Kidney (tissue), 14 donors: Measurements from ENCODE around the gene NUB1. TPM values are rescaled to one million over a fixed set of nuclear protein-coding genes. Genes with fewer than 3 reads are reported as not detected.
A peak's percentile ranks its signal among the peaks of the same experiment; 100 is the strongest.
"Not testable (repeated sequence)": the region's sequence is repeated elsewhere in the genome, so short reads cannot be mapped to it uniquely, and the experiment has no call there.

Experiments
- DNase-seq, 5 donors: peaks; one replicate each; pipeline ENCODE4 v3.0.0-alpha.2; 2013 to 2020
- FAIRE-seq: peaks from 2 replicates; lab custom pipeline; 2012; peaks lifted over from hg19 to GRCh38; lab: Jason Lieb, UNC
- H3K27ac ChIP-seq, 2 donors: one replicate each; pipeline ENCODE4 v1.7.0; 2013; ENCODE audit warnings: low read depth in 2 of 2, low read length in 2 of 2, inconsistent platforms in 1 of 2
- H3K27me3 ChIP-seq: one replicate; pipeline ENCODE4 v1.7.1; 2013; ENCODE audit warnings: low read length, inconsistent platforms; ENCODE audit not compliant: control insufficient read depth, insufficient read depth
- H3K36me3 ChIP-seq, 3 donors: one replicate each; pipeline versions ENCODE4 v1.7.0 to v1.7.1; 2013; ENCODE audit warnings: low read length in 3 of 3, control low read depth in 1 of 3, inconsistent platforms in 1 of 3; ENCODE audit not compliant: insufficient read depth in 3 of 3, control insufficient read depth in 2 of 3
- H3K4me1 ChIP-seq, 3 donors: one replicate each; pipeline versions ENCODE4 v1.7.0 to v1.7.1; 2013; ENCODE audit warnings: low read length in 3 of 3, inconsistent platforms in 1 of 3, low read depth in 1 of 3; ENCODE audit not compliant: control insufficient read depth in 2 of 3, insufficient read depth in 2 of 3
- H3K4me3 ChIP-seq, 3 donors: one replicate each; pipeline versions ENCODE4 v1.7.0 to v1.8.1; 2013; ENCODE audit warnings: low read length in 3 of 3, control low read depth in 1 of 3, inconsistent platforms in 1 of 3
- H3K9ac ChIP-seq, 3 donors: one replicate each; pipeline versions ENCODE4 v1.7.0 to v1.7.1; 2013; ENCODE audit warnings: low read length in 3 of 3, control low read depth in 1 of 3, inconsistent platforms in 1 of 3
- H3K9me3 ChIP-seq, 3 donors: one replicate each; pipeline versions ENCODE4 v1.7.0 to v1.7.1; 2013; ENCODE audit warnings: low read length in 3 of 3, control low read depth in 1 of 3, inconsistent platforms in 1 of 3; ENCODE audit not compliant: control insufficient read depth in 2 of 3, insufficient read depth in 1 of 3
- CTCF ChIP-seq: IDR thresholded peaks from 3 replicates; pipeline ENCODE4 v1.5.1; 2012; ENCODE audit warnings: mild to moderate bottlenecking, moderate library complexity, borderline replicate concordance; ENCODE audit not compliant: insufficient read depth; ENCODE audit errors: extremely low read depth
- intact Hi-C: fragments of 100-400 bp; cut with DNase I; formaldehyde crosslinking; loops from one replicate; pipeline ENCODE4 v1.11.1; 2022
- polyA plus RNA-seq: library from polyadenylated mRNA; stranded (reverse); fragments of 350-450 nt; fragmentation: Illumina TruSeq; extraction: RNeasy Lipid Tissue Mini Kit (QIAGEN cat#74804); gene quantifications from one replicate; pipeline ENCODE4 v1.2.3, GENCODE V29; 2014; ENCODE audit warnings: low read depth, low replicate concordance; ENCODE audit not compliant: insufficient read depth
- total RNA-seq: library from RNA; stranded (reverse); fragmentation: NEBNext Ultra II Directional; extraction: Animal tissue kit (Norgen Biotek cat#: 25700); gene quantifications from one replicate; pipeline ENCODE4 v1.2.1, GENCODE V29; 2021
- donor health status: control.
- donor health status: control.
- donor health status: control.
- donor health status: control.
- donor health status: control.
- donor health status: DM: yes; HTN: yes; CAD: no.
- donor health status: Normal renal cell carcinoma (clear cell type).

The NUB1 gene
- total and polyA plus RNA-seq, 2 donors from 2014 or later, result 32.7 to 51.8 TPM

- H3K27ac ChIP-seq, result no peak overlapping the region
- intact Hi-C loops, result loop anchor here (10.0 kb wide), 1 partner anchor 57 kb away; the partner anchor contains the start of gene SMARCD3
- DNase-seq (no peak), FAIRE-seq (no peak)
- no peak for TF ChIP-seq CTCF
- H3K4me3 ChIP-seq, result no peak overlapping the region
- H3K4me1 ChIP-seq, result peaks cover 0 to 3% (median 0%) of the 10 kb centered on the region in 3 donors
- peaks cover 0 to 2% (median 0%) of the 10 kb centered on the region in 3 donors for H3K36me3 ChIP-seq
- no peaks in the 10 kb centered on the region for H3K27me3 ChIP-seq
- peaks cover 0 to 2% (median 0%) of the 10 kb centered on the region in 3 donors for H3K9me3 ChIP-seq
- no peak overlapping the region for H3K9ac ChIP-seq
Measured at GRCh38 chr7:151301471-151302462, 39.8 kb upstream of the NUB1 start.

GRCh38 chr7:151304251-151304650 is 37.4 kb upstream of the NUB1 start:
- H3K9ac ChIP-seq, H3K9me3 ChIP-seq, H3K4me3 ChIP-seq, H3K4me1 ChIP-seq, H3K36me3 ChIP-seq, FAIRE-seq, H3K27ac ChIP-seq, H3K27me3 ChIP-seq: not testable (repeated sequence)
- intact Hi-C loops, result loop anchor here (10.0 kb wide), 1 partner anchor 59 kb away; the partner anchor contains the start of gene SMARCD3
- DNase-seq, result peak in 1 of 5 donors; percentile 59

- H3K36me3 ChIP-seq, result no peaks in the 10 kb centered on the region
- no peak overlapping the region for H3K27ac ChIP-seq
- no peak for FAIRE-seq
- intact Hi-C loops, result loop anchor here (10.0 kb wide), 1 partner anchor 60 kb away; the partner anchor contains the start of gene SMARCD3
- no peaks in the 10 kb centered on the region for H3K27me3 ChIP-seq
- H3K9me3 ChIP-seq, result no peaks in the 10 kb centered on the region
- H3K4me3 ChIP-seq, result peak overlapping the region in 1 of 3 donors; percentile 62
- peaks cover 0 to 3% (median 0%) of the 10 kb centered on the region in 3 donors for H3K4me1 ChIP-seq
- peak overlapping the region in 1 of 3 donors; percentile 30 for H3K9ac ChIP-seq
- TF ChIP-seq CTCF, result no peak
- peak in 3 of 5 donors; percentile 18 to 83 (median 69) for DNase-seq
Measured at GRCh38 chr7:151304856-151305255, 36.8 kb upstream of the NUB1 start.

GRCh38 chr7:151306374-151306773 is 35.2 kb upstream of the NUB1 start:
- intact Hi-C loops, result loop anchor here (10.0 kb wide), 1 partner anchor 62 kb away; the partner anchor contains the start of gene SMARCD3
- FAIRE-seq (no peak), DNase-seq (no peak)
- TF ChIP-seq CTCF, result no peak
- Histone ChIP-seq H3K27me3 (no peaks in the 10 kb centered on the region), H3K9ac (no peak overlapping the region), H3K4me3 (no peak overlapping the region), H3K4me1 (peaks cover 0 to 3% (median 0%) of the 10 kb centered on the region in 3 donors), H3K27ac (no peak overlapping the region), H3K9me3 (peaks cover 0 to 3% (median 0%) of the 10 kb centered on the region in 3 donors), H3K36me3 (no peaks in the 10 kb centered on the region)
